Lower leg skin (tissue), 3 donors: ENCODE results near the gene THAP6.

Experiments
- CTCF ChIP-seq, 3 donors: fragments of 450-650 bp; IDR thresholded peaks; one replicate each; pipeline ENCODE4 v1.5.1; 2016; ENCODE audit warnings: antibody characterized with exemption in 3 of 3, mild to moderate bottlenecking in 3 of 3, moderate library complexity in 2 of 3
- POLR2A ChIP-seq, 2 donors: fragments of 450-650 bp; IDR thresholded peaks; one replicate each; pipeline ENCODE4 v1.6.1; 2016 to 2017; ENCODE audit warnings: antibody characterized with exemption in 2 of 2, mild to moderate bottlenecking in 1 of 2, moderate library complexity in 1 of 2

- TF ChIP-seq CTCF (IDR thresholded peaks at IDR 0.05) (no peak), POLR2A (IDR thresholded peaks at IDR 0.05) (no peak)
Observed at GRCh38 chr4:75470738-75471137, 43.5 kb upstream of the THAP6 start.
